SK-N-SH treated with all-trans-retinoic acid at 6 μM for 48 hours (cell line): ENCODE data around the gene WDR20.

Experiments
- ATAC-seq: fragments of 200-7000 bp; cut with Tn5 transposase; 3 replicates; pipeline ENCODE4 v1.9.1; 2020; ENCODE audit warnings: mild to moderate bottlenecking, moderate library complexity
- ARNTL ChIP-seq: fragments of 450-650 bp; formaldehyde crosslinking; IDR thresholded peaks from 2 replicates; pipeline ENCODE4 v1.5.0; 2020; ENCODE audit warnings: low read depth, mild to moderate bottlenecking, moderate library complexity, borderline replicate concordance
- BACH2 ChIP-seq: fragments of 250-450 bp; sonication (Bioruptor Pico); IDR thresholded peaks from 2 replicates; pipeline ENCODE4 v1.9.0; 2021; ENCODE audit warnings: mild to moderate bottlenecking, borderline replicate concordance
- ESRRG ChIP-seq: fragments of 250-450 bp; sonication (Bioruptor Pico); IDR thresholded peaks from 2 replicates; pipeline ENCODE4 v1.6.1; 2021; ENCODE audit warnings: mild to moderate bottlenecking
- GLIS3 ChIP-seq: fragments of 250-450 bp; sonication (Bioruptor Pico); IDR thresholded peaks from 2 replicates; pipeline ENCODE4 v1.5.0; 2020; ENCODE audit warnings: mild to moderate bottlenecking, moderate library complexity
- ISL1 ChIP-seq: fragments of 250-450 bp; sonication (Bioruptor Pico); IDR thresholded peaks from 2 replicates; pipeline ENCODE4 v2.1.2; 2022; ENCODE audit warnings: mild to moderate bottlenecking, moderate library complexity
- PPARA ChIP-seq: fragments of 250-450 bp; sonication (Bioruptor Pico); IDR thresholded peaks from 2 replicates; pipeline ENCODE4 v1.5.0; 2020; ENCODE audit warnings: mild to moderate bottlenecking, borderline replicate concordance
- RARB ChIP-seq: fragments of 250-450 bp; sonication (Bioruptor Pico); IDR thresholded peaks from 2 replicates; pipeline ENCODE4 v1.8.0; 2021; ENCODE audit warnings: mild to moderate bottlenecking, moderate library complexity
- TCF4 ChIP-seq: fragments of 250-450 bp; sonication (Bioruptor Pico); IDR thresholded peaks from 2 replicates; pipeline ENCODE4 v1.8.0; 2021; ENCODE audit warnings: mild to moderate bottlenecking, moderate library complexity, borderline replicate concordance
- TOX ChIP-seq: fragments of 250-450 bp; sonication (Bioruptor Pico); IDR thresholded peaks from 2 replicates; pipeline ENCODE4 v1.8.0; 2021; ENCODE audit warnings: mild to moderate bottlenecking, moderate library complexity, borderline replicate concordance
- ZC3H10 ChIP-seq: fragments of 250-450 bp; sonication (Bioruptor Pico); IDR thresholded peaks from 2 replicates; pipeline ENCODE4 v1.5.1; 2021; ENCODE audit warnings: mild to moderate bottlenecking, moderate library complexity
- ZFP3 ChIP-seq: fragments of 250-450 bp; sonication (Bioruptor Pico); IDR thresholded peaks from 2 replicates; pipeline ENCODE4 v1.5.0; 2020; ENCODE audit warnings: mild to moderate bottlenecking, moderate library complexity
- ZNF565 ChIP-seq: fragments of 450-650 bp; formaldehyde crosslinking; conservative IDR thresholded peaks from 2 replicates; pipeline ENCODE4 v1.5.0; 2020; ENCODE audit warnings: low read depth, mild to moderate bottlenecking, moderate library complexity
- ZNF70 ChIP-seq: fragments of 450-650 bp; formaldehyde crosslinking; IDR thresholded peaks from 2 replicates; pipeline ENCODE4 v1.5.0; 2020; ENCODE audit warnings: mild to moderate bottlenecking, moderate library complexity
- ZNF8 ChIP-seq: fragments of 450-650 bp; formaldehyde crosslinking; IDR thresholded peaks from 2 replicates; pipeline ENCODE4 v1.5.0; 2020; ENCODE audit warnings: mild to moderate bottlenecking, moderate library complexity
- TF ChIP-seq, protein P1 (sequence below): fragments of 250-450 bp; sonication (Bioruptor Pico); IDR thresholded peaks from 2 replicates; pipeline ENCODE4 v1.8.0; 2020; ENCODE audit warnings: mild to moderate bottlenecking, moderate library complexity, borderline replicate concordance
- TF ChIP-seq, protein P2 (sequence below): fragments of 250-450 bp; sonication (Bioruptor Pico); IDR thresholded peaks from 2 replicates; pipeline ENCODE4 v1.5.1; 2021; ENCODE audit warnings: mild to moderate bottlenecking, moderate library complexity
- TF ChIP-seq, protein P3 (sequence below): fragments of 250-450 bp; sonication (Bioruptor Pico); IDR thresholded peaks from 2 replicates; pipeline ENCODE4 v1.8.0; 2021; ENCODE audit warnings: low read depth, mild to moderate bottlenecking, moderate library complexity, borderline replicate concordance
- TF ChIP-seq, protein P4 (sequence below): fragments of 250-450 bp; sonication (Bioruptor Pico); IDR thresholded peaks from 2 replicates; pipeline ENCODE4 v1.5.1; 2020; ENCODE audit warnings: low read depth, mild to moderate bottlenecking, moderate library complexity

Gene WDR20

DNA sequence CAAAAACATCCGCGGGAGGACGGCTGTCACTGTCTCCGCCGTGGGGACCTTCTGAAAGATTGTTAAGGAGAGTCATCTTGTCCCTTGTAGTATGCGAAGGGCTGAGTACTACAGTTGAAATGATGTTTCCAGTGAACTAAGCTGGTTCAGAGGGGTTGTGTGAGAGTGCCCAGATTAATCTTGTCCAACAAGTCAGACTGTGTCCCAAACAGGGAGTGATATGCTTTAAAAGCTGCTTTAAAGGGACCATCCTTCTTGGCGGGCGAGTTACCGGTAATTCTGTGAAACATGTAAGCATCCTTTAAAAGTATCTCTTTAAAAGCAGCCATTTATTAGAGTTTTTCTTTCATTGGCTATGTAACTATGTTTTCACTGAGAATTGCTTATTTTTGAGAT lies 1.1 kb downstream of the WDR20 start (continued):
- TF ChIP-seq, protein P1, sequence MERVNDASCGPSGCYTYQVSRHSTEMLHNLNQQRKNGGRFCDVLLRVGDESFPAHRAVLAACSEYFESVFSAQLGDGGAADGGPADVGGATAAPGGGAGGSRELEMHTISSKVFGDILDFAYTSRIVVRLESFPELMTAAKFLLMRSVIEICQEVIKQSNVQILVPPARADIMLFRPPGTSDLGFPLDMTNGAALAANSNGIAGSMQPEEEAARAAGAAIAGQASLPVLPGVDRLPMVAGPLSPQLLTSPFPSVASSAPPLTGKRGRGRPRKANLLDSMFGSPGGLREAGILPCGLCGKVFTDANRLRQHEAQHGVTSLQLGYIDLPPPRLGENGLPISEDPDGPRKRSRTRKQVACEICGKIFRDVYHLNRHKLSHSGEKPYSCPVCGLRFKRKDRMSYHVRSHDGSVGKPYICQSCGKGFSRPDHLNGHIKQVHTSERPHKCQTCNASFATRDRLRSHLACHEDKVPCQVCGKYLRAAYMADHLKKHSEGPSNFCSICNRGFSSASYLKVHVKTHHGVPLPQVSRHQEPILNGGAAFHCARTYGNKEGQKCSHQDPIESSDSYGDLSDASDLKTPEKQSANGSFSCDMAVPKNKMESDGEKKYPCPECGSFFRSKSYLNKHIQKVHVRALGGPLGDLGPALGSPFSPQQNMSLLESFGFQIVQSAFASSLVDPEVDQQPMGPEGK (CRISPR knock-in tag) = no peak
- TF ChIP-seq ZNF565 (CRISPR knock-in tag) (no peak), ISL1 (no peak), ZNF8 (CRISPR knock-in tag) (no peak), ZFP3 (no peak)

DNA sequence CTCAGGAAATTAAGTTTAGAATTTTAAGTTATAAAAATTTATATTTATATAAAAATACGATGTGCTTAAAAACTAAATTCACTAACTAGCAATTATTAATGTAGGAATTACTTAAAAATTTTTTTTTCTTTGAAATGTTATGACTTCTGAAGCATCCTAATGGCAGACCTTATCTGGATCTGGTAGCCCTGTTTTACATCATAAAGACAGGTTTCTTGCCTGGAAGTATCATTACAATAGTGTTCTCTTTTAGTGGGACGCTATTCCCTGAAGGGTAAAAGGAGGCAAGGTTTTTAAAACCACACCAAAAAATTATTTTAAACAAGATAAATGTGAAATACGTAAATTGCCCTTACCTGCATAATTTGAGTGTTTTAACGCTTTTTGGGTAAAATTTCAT lies 2.1 kb downstream of the WDR20 start:
- TF ChIP-seq ESRRG (CRISPR knock-in tag) = no peak
- TF ChIP-seq PPARA = no peak
- peak; percentile 81 for TF ChIP-seq TCF4 (CRISPR knock-in tag)
- peak; percentile 52 for TF ChIP-seq ISL1
- TF ChIP-seq, protein P2, sequence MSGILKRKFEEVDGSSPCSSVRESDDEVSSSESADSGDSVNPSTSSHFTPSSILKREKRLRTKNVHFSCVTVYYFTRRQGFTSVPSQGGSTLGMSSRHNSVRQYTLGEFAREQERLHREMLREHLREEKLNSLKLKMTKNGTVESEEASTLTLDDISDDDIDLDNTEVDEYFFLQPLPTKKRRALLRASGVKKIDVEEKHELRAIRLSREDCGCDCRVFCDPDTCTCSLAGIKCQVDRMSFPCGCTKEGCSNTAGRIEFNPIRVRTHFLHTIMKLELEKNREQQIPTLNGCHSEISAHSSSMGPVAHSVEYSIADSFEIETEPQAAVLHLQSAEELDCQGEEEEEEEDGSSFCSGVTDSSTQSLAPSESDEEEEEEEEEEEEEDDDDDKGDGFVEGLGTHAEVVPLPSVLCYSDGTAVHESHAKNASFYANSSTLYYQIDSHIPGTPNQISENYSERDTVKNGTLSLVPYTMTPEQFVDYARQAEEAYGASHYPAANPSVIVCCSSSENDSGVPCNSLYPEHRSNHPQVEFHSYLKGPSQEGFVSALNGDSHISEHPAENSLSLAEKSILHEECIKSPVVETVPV = no peak
- TF ChIP-seq ZC3H10 = no peak
- TF ChIP-seq ARNTL (CRISPR knock-in tag) = no peak
- no peak for TF ChIP-seq ZNF70
- TF ChIP-seq, all 23 proteins: peak for 2
- no peak for ATAC-seq

DNA sequence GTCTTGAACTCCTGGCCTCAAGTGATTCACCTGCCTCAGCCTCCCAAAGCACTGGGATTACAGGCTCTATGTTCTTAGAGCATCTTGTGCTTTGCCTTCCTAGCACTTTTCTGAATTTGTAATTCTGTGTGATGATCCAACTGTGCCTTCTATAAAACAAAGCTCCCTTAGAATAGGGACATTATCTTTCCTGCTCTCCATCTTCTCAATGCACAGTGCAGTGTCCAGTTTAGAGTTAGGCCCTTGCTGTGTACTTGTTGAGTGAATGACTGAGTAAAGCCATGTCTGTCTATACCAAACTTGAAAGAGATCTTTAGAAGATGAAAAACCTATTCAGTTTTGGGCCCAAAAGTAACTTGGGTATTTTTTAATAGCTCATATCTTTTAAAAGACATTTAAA lies 5.2 kb downstream of the WDR20 start:
- no peak for ATAC-seq
- TF ChIP-seq, protein P3, sequence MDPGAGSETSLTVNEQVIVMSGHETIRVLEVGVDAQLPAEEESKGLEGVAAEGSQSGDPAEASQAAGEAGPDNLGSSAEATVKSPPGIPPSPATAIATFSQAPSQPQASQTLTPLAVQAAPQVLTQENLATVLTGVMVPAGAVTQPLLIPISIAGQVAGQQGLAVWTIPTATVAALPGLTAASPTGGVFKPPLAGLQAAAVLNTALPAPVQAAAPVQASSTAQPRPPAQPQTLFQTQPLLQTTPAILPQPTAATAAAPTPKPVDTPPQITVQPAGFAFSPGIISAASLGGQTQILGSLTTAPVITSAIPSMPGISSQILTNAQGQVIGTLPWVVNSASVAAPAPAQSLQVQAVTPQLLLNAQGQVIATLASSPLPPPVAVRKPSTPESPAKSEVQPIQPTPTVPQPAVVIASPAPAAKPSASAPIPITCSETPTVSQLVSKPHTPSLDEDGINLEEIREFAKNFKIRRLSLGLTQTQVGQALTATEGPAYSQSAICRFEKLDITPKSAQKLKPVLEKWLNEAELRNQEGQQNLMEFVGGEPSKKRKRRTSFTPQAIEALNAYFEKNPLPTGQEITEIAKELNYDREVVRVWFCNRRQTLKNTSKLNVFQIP (CRISPR knock-in tag) = no peak
- TF ChIP-seq ZNF70 (no peak), ZC3H10 (no peak), PPARA (no peak)
- TF ChIP-seq, protein P4, sequence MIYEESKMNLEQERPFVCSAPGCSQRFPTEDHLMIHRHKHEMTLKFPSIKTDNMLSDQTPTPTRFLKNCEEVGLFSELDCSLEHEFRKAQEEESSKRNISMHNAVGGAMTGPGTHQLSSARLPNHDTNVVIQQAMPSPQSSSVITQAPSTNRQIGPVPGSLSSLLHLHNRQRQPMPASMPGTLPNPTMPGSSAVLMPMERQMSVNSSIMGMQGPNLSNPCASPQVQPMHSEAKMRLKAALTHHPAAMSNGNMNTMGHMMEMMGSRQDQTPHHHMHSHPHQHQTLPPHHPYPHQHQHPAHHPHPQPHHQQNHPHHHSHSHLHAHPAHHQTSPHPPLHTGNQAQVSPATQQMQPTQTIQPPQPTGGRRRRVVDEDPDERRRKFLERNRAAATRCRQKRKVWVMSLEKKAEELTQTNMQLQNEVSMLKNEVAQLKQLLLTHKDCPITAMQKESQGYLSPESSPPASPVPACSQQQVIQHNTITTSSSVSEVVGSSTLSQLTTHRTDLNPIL (CRISPR knock-in tag) = no peak
- TF ChIP-seq, all 23 proteins: peak for 0

DNA sequence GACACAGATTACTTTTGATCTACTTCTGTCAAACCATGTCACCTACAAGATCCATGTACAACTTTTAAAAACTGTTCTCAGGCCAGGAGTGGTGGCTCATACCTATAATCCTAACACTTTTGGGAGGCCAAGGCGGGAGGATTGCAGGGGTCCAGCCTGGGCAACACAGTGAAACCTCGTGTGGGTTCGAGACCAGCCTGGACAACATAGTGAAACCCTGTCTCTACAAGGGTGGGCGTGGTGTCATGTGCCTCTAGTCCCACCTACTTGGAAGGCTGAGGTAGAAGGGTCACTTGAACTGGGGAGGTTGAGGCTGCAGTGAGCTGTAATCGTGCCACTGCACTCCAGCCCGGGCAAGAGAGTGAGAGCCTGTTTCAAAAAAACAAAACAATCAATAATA lies 5.7 kb downstream of the WDR20 start:
- ATAC-seq = no peak
- TF ChIP-seq RARB (CRISPR knock-in tag) (no peak), TOX (CRISPR knock-in tag) (no peak), ZFP3 (no peak), ZNF8 (CRISPR knock-in tag) (no peak), GLIS3 (CRISPR knock-in tag) (no peak), ISL1 (no peak), BACH2 (CRISPR knock-in tag) (no peak), ARNTL (CRISPR knock-in tag) (no peak), ZNF70 (no peak), TCF4 (CRISPR knock-in tag) (no peak)
- TF ChIP-seq, protein P4 (CRISPR knock-in tag) = no peak
- TF ChIP-seq, protein P2 = no peak
